ENCODE data around the gene SYNJ2.
"Not testable (repeated sequence)": the region's sequence is repeated elsewhere in the genome, so short reads cannot be mapped to it uniquely, and the experiment has no call there.

Gene SYNJ2, protein sequence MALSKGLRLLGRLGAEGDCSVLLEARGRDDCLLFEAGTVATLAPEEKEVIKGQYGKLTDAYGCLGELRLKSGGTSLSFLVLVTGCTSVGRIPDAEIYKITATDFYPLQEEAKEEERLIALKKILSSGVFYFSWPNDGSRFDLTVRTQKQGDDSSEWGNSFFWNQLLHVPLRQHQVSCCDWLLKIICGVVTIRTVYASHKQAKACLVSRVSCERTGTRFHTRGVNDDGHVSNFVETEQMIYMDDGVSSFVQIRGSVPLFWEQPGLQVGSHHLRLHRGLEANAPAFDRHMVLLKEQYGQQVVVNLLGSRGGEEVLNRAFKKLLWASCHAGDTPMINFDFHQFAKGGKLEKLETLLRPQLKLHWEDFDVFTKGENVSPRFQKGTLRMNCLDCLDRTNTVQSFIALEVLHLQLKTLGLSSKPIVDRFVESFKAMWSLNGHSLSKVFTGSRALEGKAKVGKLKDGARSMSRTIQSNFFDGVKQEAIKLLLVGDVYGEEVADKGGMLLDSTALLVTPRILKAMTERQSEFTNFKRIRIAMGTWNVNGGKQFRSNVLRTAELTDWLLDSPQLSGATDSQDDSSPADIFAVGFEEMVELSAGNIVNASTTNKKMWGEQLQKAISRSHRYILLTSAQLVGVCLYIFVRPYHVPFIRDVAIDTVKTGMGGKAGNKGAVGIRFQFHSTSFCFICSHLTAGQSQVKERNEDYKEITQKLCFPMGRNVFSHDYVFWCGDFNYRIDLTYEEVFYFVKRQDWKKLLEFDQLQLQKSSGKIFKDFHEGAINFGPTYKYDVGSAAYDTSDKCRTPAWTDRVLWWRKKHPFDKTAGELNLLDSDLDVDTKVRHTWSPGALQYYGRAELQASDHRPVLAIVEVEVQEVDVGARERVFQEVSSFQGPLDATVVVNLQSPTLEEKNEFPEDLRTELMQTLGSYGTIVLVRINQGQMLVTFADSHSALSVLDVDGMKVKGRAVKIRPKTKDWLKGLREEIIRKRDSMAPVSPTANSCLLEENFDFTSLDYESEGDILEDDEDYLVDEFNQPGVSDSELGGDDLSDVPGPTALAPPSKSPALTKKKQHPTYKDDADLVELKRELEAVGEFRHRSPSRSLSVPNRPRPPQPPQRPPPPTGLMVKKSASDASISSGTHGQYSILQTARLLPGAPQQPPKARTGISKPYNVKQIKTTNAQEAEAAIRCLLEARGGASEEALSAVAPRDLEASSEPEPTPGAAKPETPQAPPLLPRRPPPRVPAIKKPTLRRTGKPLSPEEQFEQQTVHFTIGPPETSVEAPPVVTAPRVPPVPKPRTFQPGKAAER (N-terminal part only)

DNA sequence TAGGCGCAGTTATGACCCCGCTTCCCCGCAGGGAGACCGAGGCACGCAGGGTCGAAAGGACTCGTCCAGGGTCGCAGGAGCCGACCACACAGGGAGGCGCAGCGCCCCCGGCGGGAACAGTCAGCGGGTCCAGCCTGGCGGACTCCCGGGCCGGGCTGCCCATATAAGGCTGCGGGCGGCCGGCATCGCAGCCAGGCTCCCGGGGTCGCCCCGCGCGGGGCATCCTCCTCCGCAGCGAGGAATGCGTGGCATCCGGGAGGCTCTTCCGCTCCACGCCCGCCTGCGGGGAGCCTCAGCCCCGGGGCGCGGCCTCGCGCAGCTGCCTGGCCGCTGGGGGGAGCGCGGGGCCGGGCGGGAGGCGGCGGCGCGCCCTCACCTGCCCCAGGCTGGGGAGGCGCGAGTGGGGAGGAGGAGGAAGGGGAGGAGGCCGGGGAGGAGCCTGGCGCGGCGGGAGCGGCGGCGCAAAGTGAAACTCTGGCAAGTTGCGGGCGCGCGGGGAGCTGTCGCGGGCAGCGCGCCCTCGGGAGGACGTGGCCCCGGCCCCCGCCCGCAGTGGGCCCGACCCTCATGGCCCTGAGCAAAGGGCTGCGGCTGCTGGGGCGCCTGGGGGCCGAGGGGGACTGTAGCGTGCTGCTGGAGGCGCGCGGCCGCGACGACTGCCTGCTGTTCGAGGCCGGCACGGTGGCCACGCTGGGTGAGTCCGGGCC is at the start of gene SYNJ2:
TSS of gene SYNJ2 (plus strand) at position 469 of the 707 bp plus-strand sequence. CDS start at position 568, 99 bp downstream.
- no peak for DNase-seq

DNA sequence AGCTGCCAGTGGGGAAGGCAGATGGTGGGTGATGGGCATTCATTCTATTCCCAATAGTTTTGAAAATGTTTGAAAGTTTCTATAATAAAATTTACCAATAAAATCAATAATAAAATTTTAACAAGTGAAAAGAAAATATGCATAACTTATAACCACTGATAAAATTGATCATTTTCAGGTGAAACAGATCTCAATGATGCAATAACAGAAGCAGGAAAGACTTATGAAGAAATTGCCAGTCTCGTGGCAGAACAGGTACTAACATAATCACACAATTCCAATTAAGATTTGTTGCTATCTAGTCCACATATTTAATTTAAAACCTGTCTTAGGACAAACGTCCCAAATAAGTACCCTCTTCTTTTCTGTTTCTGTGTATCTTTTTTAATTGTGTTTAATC is 45.9 kb upstream of the SYNJ2 start:
- DNase-seq: no peak

DNA sequence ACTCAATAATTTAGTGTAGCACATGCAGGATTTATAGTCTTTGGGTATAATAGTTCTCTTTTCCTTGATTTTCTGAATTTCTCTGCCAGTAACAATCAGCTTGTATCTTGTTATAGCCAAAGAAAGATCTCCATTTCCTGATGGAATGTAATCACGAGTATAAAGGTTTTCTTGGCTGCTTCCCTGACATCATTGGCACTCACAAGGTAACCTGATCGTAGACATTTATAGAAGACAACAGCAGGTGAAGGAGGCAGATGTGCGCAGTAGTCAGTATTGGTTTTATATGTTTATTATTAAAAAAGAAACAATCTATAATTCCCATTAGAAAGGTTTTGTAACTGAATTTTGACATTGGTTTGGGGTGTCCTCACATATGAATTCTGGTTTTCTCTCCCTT is 44.3 kb upstream of the SYNJ2 start:
- DNase-seq: no peak

DNA sequence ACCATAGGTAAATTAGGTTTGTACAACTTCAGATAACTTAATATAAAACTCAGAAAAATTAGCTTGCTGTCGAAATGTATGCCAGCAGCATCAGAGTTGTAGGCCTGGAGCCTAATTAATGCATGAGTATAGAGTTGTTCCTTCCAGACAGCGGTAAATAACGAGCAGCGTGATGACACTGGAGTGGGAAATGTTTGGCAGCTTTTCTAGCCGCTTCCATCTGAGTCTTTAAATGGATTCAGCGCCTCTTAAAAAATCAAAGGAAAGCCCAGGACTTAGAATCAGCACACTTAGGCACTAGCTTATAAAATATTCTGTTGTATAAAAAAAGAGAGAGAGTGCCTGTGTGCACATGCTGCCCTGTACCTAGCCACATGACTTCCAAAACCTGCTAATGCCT is 43.7 kb upstream of the SYNJ2 start:
- DNase-seq: no peak

DNA sequence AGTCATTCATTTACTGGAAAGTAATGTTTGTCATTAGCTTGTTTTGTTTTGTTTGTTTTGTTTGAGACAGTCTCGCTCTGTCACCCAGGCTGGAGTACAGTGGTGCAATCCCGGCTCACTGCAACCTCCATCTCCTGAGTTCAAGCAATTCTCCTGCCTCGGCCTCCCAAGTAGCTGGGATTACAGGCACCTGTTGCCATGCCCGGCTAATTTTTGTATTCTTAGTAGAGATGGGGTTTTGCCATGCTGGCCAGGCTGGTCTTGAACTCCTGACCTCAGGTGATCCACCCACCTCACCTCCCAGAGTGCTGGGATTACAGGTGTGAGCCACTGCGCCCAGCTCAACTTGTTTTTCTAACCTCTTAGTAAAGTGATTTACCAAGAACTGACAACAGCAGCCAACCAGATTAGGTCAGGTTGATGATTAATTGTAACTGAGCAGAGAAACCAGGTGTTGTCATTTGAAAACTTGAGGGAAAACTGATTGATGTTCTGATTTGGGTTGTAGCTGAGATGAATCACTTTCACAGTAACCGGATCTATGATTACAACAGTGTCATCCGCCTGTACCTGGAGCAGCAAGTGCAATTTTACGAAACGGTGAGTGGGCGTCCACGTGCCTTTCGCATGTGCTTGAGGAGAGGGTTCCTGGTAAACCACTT is 41.2 kb upstream of the SYNJ2 start:
- DNase-seq: not testable (repeated sequence)

DNA sequence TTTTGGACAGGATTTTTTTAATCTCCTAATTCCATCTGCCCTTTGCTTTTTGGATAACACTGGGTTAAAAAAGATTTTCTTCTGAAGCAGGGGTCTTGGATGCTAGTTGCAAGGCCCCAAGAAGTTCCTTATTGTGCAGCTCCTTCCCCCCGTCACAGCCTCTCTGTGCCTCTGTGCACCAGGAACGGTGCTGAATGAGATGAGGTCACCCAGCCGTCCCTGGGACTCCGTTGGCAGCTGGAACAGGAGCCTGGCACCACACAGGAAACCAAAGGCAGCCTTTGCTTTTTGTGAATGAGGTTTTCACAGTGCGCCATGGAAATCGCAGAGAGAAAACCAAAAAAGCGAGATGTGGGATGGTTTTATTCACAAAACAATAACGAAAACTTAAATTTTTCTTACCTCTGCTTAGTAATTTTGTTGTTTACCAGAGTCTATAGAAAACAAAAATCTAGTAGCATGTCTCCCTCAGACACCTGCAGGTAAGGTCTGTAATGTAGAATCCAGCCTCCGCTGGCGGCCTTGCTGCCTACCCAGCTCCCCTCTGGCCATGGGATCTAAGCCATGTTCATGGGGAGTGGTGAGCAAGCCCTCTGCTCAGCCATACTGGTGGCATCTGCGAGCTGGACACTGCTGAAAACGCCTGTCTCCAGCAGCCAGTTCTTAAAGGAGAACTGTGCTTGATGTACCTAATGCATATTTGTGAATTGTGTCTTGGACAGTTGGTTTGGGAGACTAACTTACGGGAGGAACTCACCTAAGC is 40.4 kb upstream of the SYNJ2 start:
- DNase-seq: no peak

DNA sequence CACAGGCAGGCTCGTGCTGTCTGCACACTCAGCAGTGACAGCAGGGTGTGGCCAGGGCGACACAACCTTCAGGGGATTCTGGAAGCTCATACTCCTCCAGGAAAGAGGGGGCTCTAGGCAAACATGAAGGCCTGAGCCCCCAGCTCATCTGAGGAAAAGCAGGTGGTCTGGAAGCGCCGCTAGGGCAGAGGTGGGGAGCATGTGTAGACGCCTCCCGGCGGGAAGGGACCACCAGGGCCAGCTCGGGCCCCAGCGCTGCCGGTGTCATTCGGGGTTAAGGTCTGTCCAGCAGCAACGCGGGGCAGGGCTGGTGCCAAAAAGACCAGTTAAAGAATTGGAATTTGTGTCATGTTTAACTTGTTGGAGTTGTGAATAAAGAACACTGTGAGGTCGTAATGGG is 39.3 kb upstream of the SYNJ2 start:
- no peak for DNase-seq

DNA sequence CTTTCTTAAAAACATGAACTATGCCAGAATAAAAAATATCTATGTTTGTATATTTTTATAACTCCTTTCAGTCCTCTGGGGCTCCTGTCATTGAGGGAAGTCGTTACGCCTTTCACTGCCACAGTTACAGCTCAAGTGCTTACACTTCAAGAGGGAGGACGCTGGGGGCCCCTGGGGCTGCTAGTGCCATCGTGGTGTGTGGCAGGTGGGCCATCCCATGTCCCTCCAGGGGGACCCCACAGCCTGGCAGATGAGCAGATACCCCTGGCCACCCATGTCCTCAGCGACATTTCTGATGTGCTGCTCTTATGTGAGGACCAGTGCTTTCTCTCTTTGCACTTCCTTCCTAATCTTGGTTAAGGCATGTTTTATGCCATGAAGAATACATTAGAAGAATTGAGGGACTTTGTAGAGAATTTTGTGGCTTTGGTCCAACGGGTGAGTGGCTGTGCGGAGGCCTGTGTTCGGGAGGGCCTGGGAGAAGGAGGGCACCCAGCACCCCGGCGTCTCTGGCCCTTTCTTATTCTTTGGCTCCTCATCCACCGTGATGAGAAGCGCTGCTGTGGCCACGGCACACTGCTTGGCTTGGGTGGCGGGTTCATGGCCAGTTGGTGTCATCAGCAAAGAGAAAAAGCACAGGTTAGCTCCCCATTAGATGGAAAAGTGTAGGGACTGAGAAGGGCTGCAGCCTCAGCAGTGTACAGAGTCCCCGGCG is 38.3 kb upstream of the SYNJ2 start:
- DNase-seq: no peak

DNA sequence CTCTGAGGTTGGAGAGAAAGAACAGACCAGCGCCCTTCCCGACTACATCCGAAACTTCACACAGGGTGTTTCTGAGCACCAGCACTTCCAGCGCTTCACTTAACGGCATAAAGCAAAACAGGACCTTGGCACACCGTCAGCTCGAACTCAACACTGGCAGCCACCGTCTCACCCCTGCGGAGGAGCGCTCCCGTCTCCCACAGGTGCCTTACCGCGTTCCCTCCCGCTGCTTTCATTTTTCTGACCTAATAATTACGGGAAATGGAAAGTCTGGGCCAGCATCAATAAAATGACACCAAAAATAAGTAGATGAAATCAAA is 37.7 kb upstream of the SYNJ2 start:
- no peak for DNase-seq

DNA sequence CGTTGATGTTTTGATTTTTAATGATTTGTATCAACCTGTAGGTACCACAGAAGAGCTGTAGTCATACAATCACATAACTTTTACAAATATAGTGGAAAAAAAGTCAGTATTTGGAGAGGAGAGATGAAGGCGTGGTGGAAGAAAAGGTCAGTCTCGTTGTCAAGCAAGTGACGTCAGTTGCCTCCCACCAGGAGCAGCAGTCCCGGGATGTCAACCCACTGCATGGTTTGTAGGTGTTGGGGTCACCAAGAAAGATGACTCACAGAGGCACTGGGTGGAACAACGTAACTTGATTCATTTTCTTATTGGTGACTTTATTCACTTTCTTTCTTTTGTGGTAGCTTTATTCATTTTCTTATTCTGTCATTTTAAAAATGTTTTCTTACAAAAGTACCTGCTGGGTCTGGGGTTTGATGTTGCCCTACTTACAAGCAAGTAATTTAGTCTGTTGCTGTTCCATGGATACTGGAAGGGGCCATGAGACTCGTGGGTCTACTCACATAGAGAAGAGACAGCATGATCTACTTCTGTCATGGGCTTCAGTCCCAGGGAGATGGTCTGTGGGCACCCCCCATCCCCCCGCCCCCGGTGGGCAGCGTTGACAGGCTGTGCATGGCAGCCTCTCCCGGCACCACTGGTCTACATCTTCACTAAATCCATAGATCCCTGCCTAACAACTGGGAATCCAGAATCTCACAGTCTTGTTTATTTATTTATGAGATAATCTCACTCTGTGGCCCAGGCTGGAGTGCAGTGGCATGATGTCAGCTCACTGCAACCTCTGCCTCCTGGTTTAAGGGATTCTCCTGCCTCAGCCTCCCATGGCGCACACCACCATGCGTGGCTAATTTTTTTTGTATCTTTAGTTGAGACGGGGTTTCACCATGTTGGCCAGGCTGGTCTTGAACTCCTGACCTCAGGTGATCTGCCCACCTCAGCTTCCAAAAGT is 36.4 kb upstream of the SYNJ2 start:
- DNase-seq: no peak

DNA sequence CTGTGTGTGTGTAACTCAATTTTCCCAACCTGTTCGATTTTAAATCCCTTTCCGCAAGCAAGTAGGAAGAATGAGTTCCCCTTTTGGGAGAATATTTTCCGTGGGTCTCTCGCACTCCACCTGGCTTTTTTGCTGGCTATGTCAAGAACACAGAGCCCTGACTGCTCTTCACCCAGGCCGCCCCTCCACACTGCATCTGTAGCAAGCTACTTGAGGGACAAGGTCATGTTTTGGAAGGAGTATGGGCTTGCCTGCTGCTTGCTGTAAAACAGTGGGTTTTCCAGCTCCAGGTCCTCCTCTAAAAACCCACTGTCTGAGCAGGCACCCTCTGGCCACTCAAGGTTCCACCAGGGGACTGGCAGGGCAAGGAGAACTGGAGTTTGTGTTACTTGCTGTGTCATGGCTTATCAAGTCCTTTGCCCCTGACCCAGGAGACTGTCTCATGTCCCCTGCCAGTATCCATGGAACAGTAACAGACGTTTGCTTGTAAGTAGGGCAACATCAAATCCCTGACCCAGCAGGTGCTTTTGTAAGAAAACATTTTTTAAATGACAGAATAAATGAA is 35.5 kb upstream of the SYNJ2 start:
- no peak for DNase-seq

DNA sequence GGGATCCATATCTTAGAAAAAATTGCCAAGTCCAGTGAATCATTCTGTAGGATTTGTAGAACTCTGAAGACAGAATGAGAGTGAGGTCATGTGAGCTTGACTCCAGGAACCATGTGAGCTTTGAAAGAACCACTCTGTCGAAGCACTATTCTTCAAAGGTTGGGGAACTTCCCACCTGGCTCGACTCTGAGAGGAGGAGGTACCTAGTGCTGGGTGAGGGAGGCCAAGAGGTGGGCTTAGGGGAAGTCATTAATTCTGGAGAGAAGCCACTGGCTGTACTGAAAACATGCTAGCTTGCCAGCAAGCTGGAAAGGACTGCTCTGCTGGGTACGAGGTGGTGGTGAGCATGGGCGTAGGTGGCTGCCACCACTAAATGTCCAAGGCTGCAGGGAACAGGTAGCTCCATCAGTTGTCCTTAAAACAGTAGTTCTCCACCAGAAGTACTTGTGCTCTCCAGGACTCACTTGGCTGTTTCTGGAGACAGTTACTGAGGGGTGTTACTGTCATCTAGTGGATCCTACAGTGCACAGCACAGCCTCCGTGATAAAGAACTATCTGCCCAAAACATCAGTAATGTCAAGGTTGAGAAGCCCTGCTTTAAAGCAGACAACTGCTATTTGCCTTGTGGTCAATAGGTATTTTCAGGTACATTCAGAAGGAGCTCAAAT is 34.7 kb upstream of the SYNJ2 start:
- DNase-seq: no peak

DNA sequence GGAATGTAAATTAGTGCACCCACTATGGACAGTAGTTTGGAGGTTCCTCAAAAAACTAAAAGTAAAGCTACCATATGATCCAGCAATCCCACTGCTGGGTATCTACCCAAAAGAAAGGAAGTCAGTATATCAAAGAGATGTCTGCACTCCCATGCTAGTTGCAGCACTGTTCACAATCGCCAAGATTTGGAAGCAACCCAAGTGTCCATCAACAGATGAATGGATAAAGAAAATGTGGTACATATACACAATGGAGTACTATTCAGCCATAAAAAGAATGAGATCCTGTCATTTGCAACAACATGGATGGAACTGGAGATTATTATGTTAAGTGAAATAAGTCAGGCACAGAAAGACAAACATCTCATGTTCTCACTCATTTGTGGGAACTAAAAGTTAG is 30.8 kb upstream of the SYNJ2 start:
- not testable (repeated sequence) for DNase-seq

DNA sequence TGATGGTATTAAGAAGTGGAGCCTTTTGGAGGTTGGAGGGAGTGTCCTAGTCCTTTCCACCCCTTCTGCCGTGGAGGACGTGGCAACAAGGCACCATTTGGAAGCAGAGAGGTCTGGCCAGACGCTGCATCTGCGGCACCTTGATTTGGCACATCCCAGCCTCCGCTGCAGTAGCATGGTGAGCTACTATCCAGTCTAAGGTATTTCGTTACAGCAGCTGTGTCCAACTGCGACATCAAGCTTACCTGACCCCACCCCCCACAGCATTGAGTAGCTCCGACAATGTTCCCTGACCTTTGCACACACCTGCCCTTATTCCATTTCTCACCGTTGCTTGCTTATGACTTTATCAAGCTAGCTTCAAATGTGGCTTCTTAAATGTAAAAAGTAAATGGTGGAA is 29.8 kb upstream of the SYNJ2 start:
- no peak for DNase-seq

DNA sequence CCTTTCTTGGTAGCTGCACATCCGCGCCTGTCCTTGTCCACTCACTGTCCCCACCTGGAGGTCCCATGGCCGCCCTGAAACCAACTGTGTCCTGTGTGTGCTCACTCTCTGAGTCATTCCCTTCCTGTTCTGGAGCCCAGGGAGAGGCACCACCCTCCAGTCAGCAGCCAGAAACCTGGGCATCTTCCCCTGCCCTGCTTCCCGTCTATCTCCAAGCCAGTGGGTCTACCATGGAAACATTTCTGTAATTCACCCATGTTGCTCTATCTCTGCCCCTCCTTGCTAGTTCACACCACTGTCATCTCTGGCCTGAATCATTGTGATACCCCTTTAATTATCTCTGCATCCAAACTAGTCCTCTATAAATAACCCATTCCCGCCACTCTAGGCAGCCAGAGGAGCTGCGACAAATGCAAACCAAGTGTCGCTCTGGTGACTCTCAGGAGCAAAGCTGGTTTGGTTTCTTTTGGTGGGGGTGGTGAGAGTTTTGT is 28.8 kb upstream of the SYNJ2 start:
- no peak for DNase-seq

DNA sequence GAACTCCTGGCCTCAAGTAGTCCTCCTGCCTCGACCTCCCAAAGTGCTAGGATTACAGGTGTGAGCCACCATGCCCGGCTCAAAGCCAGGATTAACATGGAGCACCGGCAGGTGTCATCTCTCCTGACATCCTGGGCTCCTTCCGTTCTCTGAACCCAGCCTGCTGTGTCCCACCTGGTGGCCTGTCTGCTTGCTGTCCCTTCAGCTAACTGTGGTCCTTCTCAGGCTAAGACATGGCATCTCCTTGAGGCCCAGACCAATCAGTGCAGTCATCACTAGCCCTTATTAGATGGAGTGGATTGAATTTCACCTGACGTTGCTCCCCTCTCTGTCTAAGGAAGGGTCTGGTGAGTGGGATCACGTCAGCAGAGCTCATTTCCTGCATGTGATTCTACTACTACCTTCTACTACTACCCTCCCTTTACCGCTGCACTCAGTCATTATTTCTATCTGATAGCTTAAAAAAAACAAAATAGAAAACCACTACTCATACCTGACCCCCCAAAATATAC is 28.0 kb upstream of the SYNJ2 start:
- no peak for DNase-seq

DNA sequence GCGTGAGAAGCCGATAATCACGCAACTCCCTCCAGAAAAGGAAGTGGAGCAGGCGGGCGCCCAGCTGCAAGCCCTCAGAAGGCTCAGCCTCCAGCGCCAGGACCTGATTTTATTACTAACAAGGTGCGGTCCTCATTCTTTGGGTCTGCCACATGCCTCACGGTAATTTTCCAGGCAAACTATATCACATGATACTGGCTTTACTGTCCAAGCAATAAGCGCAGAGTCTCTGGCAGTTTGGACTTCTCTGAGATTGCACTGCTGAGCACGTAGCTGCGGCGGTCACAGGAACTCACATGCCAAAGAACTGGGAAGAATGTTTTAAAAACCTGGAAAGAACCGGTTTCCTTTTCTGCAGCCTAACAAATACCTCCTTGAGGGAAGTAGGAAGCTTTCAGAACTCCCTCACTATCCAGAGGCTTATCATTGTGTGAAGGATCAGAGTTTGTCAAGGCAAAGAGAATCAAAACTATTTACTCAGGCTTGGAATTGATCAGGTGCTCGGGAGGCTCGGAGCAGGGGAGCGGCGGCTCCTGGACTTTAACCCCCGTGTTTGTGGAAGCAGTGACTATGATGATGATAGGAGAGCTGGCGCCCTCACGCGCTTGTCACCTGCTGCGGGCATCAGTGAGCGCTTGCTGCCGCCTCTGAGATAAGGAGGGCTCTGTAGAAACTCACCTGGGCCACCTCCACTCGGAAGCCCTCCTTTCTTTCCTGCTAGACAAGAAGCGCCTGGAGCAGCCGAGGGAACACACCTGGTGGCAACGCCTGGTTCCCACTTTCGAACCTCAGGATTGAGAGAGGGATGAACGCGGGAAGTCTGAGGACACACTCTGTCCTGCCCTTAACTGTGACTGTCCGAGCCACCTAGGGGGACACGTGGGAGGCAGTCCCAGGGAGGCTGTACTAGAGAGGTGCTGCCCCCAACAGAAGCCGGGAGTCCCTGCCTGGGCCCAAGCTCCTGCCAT is 27.2 kb upstream of the SYNJ2 start:
- DNase-seq: no peak

Measured in NCI-H524 treated with DMSO at 0.1 percent for 48 hours (cell line).